Caki2 (cell line): ENCODE measurements around the gene FIGLA. TPM values are rescaled to one million over a fixed set of nuclear protein-coding genes. Genes with fewer than 3 reads are reported as not detected.

Experiments used
- DNase-seq: peaks from one replicate; pipeline ENCODE4 v3.0.0-alpha.2; 2015; ENCODE audit warnings: low read depth
- in situ Hi-C: cut with HindIII; loops from 2 replicates; pipeline ENCODE4 v1.10.0; 2016; ENCODE audit warnings: low sequenced_read_pairs, low pct_unique_long_range_greater_than_20kb, mixed read lengths
- total RNA-seq: library from RNA; depleted of rRNA; stranded (reverse); fragments of >200 nt; shearing (Covaris generic); gene quantifications from 2 replicates; pipeline ENCODE4 v1.2.3, GENCODE V29; 2014; ENCODE audit warnings: low replicate concordance; rRNA removed

The FIGLA gene
- total RNA-seq, 1 experiment from 2014 or later: not detected

- in situ Hi-C loops: no loop called here
- DNase-seq: no peak
These were observed 59.7 kb downstream of the FIGLA start for GRCh38 chr2:70730730-70731129.

- DNase-seq: no peak
- in situ Hi-C loops: no loop called here
These were observed 60.8 kb downstream of the FIGLA start for GRCh38 chr2:70729647-70730046.

DNA sequence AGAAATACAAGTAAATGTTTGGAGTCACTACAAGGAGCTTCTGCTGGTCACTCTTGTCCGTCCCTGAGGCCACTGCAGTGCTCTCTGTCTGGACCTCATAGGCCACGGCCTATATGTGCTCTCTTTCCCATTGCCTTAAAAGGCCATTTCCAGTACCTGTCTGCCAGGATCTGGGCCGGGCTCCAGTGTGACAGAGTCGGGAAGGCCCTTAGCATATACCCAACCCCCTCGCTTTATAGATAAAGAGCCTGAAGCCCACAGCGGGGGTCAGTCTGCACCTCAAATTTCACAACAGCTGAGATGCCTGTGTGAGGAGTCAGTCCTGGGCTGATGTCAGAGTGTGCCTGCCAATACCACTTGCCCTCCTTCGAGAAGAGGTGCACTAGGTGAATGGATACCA, 62.3 kb downstream of the FIGLA start:
- in situ Hi-C loops: no loop called here
- DNase-seq: no peak

Other genes starting within 250 kb of the FIGLA start
- 84.3 and 116 TPM in 2 replicates for gene TGFA, start 236.8 kb downstream of the FIGLA start, total RNA-seq
- 3.8 and 14.8 TPM in 2 replicates for gene ADD2, start 22.4 kb downstream of the FIGLA start, total RNA-seq
- gene CLEC4F, start 30.0 kb upstream of the FIGLA start, total RNA-seq: not detected in 2 replicates
- not detected in 2 replicates for gene CD207, start 45.2 kb upstream of the FIGLA start, total RNA-seq
- gene VAX2, start 109.9 kb upstream of the FIGLA start, total RNA-seq: not detected in 2 replicates
- not detected in 2 replicates for gene ATP6V1B1, start 145.3 kb upstream of the FIGLA start, total RNA-seq
- gene ANKRD53, start 188.0 kb upstream of the FIGLA start, total RNA-seq: not detected in 2 replicates
- 33.2 and 57.8 TPM in 2 replicates for gene TEX261, start 204.2 kb upstream of the FIGLA start, total RNA-seq